Frontal cortex (tissue), 4 donors: Measurements from ENCODE around the gene IGFBP2. TPM values are rescaled to one million over a fixed set of nuclear protein-coding genes. Genes with fewer than 3 reads are reported as not detected.

Source experiments
- DNase-seq, 2 donors: peaks; one replicate each; pipeline ENCODE4 v3.0.0; 2012; ENCODE audit warnings: low spot score in 2 of 2
- FAIRE-seq: peaks from 2 replicates; lab custom pipeline; 2012; peaks lifted over from hg19 to GRCh38; lab: Jason Lieb, UNC
- total RNA-seq: library from RNA; depleted of rRNA; stranded (reverse); fragments of >200 nt; gene quantifications from one replicate; pipeline ENCODE4 v1.2.3, GENCODE V29; 2014
- donor health status: control.
- donor health status: control.
- donor health status: control.

IGFBP2 gene
- total RNA-seq, 1 donor from 2014 or later: 253 TPM

GRCh38 chr2:216635701-216636550, 2.7 kb downstream of the IGFBP2 start:
- FAIRE-seq (no peak), DNase-seq (no peak)

GRCh38 chr2:216636551-216637450, 3.6 kb downstream of the IGFBP2 start:
- DNase-seq (peak in 1 of 2 donors; percentile 51), FAIRE-seq (no peak)

GRCh38 chr2:216637472-216637871, 4.3 kb downstream of the IGFBP2 start:
- FAIRE-seq (no peak), DNase-seq (no peak)

- FAIRE-seq (no peak), DNase-seq (no peak)
Observed at GRCh38 chr2:216643986-216644659, 10.9 kb downstream of the IGFBP2 start.

- FAIRE-seq (no peak), DNase-seq (no peak)
Observed at GRCh38 chr2:216644842-216645635, 11.8 kb downstream of the IGFBP2 start.

- DNase-seq (no peak), FAIRE-seq (no peak)
Observed at GRCh38 chr2:216645636-216645950, 12.4 kb downstream of the IGFBP2 start.

- FAIRE-seq: no peak
- DNase-seq: no peak
Observed at GRCh38 chr2:216646116-216646515, 12.9 kb downstream of the IGFBP2 start.

GRCh38 chr2:216648105-216648504, 14.9 kb downstream of the IGFBP2 start:
- DNase-seq (no peak), FAIRE-seq (no peak)

- FAIRE-seq: no peak
- DNase-seq: no peak
Observed at GRCh38 chr2:216649574-216649973, 16.4 kb downstream of the IGFBP2 start.

GRCh38 chr2:216650626-216651257, 17.5 kb downstream of the IGFBP2 start:
- FAIRE-seq (no peak), DNase-seq (no peak)

- no peak for DNase-seq
- no peak for FAIRE-seq
Observed at GRCh38 chr2:216651351-216651881, 18.2 kb downstream of the IGFBP2 start.

- FAIRE-seq (no peak), DNase-seq (no peak)
Observed at GRCh38 chr2:216652566-216652965, 19.3 kb downstream of the IGFBP2 start.

GRCh38 chr2:216653093-216653799, 20.0 kb downstream of the IGFBP2 start:
- FAIRE-seq (no peak), DNase-seq (no peak)

- DNase-seq (no peak), FAIRE-seq (no peak)
Observed at GRCh38 chr2:216653931-216654365, 20.7 kb downstream of the IGFBP2 start.

- DNase-seq: no peak
- FAIRE-seq: no peak
Observed at GRCh38 chr2:216654528-216655052, 21.4 kb downstream of the IGFBP2 start.

GRCh38 chr2:216657086-216657855, 24.1 kb downstream of the IGFBP2 start:
- DNase-seq (no peak), FAIRE-seq (no peak)

- FAIRE-seq (no peak), DNase-seq (no peak)
Observed at GRCh38 chr2:216657980-216658379, 24.8 kb downstream of the IGFBP2 start.
